HG02763 (cell line): ENCODE measurements around the gene TRIM72.
"Not testable (repeated sequence)": the region's sequence is repeated elsewhere in the genome, so short reads cannot be mapped to it uniquely, and the experiment has no call there.

ENCODE experiments used
- ATAC-seq: cut with Tn5 transposase; IDR thresholded peaks from one replicate; pipeline ENCODE4 v1.9.1; 2021; ENCODE audit warnings: mild to moderate bottlenecking, moderate library complexity; ENCODE audit not compliant: unreplicated experiment

Gene TRIM72

DNA sequence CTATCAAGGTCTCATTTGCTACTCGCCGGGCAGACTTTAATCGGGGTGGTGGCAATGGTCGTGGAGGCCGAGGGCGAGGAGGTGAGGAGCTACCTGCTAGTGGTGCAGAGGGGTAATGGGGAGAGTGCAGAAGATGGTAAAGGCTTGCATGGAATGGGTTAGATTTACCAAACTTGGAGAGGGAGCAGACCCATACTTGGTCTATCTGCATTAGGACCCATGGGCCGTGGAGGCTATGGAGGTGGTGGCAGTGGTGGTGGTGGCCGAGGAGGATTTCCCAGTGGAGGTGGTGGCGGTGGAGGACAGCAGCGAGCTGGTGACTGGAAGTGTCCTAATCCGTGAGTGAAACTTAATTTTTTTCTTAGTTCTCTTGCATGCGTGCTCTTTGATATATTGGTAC lies 23.9 kb upstream of the TRIM72 start:
- ATAC-seq, result no peak

- ATAC-seq, result no peak
Observed at GRCh38 chr16:31190818-31191444, 23.0 kb upstream of the TRIM72 start.

- no peak for ATAC-seq
Observed at GRCh38 chr16:31191697-31192428, 22.1 kb upstream of the TRIM72 start.

- no peak for ATAC-seq
Observed at GRCh38 chr16:31192856-31193642, 20.9 kb upstream of the TRIM72 start.

DNA sequence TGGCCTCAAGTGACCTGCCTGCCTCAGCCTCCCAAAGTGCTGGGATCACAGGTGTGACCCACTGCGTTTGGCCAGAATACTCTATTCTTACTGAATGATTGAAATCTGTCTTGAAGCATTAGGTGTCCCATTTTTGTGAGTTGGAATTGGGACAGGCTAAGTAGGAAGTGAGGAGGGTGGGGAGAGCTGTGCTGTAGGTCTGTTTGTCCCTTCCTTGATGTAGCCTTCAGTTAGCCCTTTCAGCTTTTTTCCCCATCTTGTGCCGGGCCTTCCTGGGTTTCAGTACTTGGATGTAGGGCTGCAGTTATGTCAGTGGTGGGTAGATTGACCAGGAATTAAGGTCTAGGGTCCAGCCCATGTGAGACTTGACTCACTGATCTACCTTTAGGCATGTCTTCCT lies 20.0 kb upstream of the TRIM72 start:
- ATAC-seq, result no peak

DNA sequence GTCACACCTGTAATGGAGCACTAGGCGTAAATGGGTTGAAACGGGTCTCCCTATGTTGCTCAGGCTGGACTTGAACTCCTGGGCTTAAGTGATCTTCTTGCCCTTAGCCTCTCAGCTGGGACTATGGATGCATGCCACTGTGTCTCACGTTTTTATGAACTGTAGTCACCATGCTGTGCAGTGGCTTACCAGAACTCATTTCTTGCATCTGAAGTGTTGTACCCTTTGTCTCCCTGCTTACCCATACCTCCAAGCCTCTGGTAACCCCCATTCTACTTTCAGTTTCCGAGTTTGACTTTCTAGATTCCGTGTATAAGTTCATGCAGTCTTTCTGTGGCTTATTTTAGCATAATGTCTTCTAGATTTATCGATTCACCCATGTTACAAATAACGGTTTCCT lies 19.0 kb upstream of the TRIM72 start:
- ATAC-seq, result no peak

DNA sequence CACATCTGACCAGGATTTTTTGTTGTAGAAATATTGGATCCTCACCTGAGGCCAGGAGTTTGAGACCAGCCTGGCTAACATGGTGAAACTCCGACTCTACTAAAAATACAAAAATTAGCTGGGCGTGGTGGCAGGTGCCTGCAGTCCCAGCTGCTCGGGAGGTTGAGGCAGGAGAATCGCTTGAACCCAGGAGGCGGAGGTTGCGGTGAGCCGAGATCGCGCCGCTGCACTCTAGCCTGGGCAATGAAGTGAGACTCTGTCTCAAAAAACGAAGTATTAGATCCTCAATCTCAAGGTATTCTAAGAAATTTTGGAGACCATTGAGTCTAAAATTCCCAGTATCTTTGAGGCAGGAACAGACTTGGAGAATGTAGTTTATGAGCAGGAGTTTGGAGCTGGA lies 18.1 kb upstream of the TRIM72 start:
- not testable (repeated sequence) for ATAC-seq

DNA sequence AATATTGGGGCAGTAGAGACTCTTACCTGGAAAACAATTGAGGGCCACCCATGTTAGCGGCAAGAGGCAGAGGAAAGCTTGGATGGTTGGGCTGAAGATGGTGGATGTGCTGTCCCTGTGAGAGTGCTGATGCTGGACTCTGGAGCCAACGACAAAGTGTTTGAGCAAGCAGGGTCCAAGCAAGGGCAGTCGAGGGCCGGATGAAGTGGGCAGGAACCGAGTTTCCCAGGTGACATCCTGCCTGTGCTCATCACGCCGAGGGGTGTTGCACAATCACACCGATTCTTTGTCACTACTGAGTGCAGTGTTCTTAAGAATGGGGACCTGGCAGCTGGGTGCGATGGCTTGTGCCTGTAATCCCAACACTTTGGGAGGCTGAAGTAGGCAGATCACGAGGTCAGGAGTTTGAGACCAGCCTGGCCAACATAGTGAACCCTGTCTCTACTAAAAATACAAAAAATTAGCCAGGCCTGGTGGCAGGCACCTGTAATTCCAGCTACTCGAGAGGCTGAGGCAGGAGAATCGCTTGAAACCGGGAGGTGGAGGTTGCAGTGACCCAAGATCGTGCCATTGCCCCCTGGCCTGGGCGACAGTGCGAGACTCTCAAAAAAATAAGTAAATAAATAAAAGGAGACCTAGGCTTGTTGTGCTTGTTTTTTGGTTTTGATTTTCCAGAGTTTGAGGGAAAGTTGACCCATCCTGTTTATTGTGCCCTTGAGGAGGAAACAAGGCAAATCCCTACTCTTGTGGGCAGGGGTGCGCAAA lies 17.4 kb upstream of the TRIM72 start:
- no peak for ATAC-seq

GRCh38 chr16:31198207-31198882 lies 15.6 kb upstream of the TRIM72 start:
- no peak for ATAC-seq

DNA sequence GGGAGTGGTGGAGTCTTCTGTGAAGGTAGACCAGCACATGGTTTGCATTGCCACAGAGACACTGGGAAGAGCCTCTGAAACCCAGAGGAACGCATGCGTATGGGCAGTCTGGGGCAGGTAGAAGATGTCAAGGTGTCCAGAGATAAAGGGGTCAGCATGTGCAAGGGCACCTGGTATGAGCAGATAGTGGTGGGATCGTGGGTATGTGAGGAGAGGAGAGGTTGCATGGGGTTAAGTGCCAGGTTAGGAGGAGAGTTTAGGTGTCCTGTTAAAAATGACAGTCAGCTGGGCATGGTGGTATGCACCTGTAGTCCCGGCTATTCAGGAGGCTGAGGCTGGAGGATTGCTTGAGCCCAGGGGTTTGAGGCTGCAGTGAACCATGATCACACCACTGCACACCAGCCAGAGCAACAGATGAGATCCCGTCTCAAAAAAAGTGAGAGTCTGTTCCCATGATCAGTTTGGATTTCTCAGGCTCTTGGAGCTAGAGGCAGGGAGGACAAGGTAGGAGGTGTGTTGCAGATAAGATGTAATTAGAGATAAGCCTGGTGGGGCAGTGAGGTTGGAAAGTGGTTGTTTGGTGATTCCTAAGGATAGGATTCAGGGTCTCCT lies 14.4 kb upstream of the TRIM72 start:
- ATAC-seq, result no peak

DNA sequence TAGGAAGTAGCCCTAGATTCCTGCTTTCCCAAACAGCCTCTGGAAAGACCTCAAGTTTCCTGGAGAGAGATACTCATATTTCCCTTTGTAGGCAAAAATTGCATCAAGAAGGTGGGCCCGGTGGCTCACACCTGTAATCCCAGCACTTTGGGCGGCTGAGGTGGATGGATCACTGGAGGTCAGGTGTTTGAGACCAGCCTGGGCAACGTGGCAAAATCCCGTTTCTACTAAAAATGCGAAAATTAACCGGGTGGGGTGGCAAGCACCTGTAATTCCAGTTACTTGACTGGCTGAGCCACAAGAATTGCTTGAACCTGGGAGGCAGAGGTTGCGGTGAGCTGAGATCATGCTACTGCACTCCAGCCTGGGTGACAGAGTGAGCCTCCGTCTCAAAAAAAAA lies 13.8 kb upstream of the TRIM72 start:
- not testable (repeated sequence) for ATAC-seq

DNA sequence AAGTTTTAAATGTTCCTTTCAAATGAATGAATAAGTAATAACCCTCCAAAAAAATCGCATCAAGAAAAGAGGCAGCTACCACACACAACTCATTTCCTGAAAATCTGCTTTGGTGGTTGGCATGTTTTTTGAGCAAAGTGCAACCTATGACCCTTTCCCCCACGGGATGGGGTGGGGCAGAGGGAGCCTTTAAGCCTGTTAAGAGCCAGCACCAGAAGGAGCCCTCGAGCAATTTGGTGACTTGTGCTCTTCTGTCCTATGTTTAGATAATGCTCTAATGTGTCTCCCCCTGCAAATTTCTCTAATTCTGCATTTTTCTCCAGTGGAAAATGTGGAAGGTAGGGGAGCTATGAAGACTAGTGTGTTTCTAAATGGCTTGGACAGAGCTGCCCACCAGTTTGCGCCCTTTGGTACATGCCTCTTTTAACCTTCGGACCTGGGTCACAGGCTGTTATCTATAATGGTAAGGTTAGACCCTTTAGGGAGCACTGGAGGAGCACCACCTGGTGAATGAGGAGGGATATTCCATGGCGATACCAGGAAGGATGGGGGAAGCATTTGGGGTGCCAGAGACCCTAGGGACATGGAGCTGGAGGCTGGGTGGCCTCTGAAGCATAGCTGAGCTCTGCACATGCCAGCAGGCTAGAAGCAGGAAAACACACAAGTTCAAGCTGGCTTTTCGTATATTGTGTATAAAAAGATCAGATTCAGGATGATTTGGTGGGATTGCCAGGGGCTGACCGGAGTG lies 12.9 kb upstream of the TRIM72 start:
- ATAC-seq, result no peak

- no peak for ATAC-seq
Observed at GRCh38 chr16:31201582-31202413, 12.1 kb upstream of the TRIM72 start.

- ATAC-seq, result no peak
Observed at GRCh38 chr16:31202414-31203375, 11.2 kb upstream of the TRIM72 start, which contains the start of gene PYCARD. TSS of gene PYCARD (minus strand) at chr16:31202760. CDS start at chr16:31202690, 70 bp downstream.

DNA sequence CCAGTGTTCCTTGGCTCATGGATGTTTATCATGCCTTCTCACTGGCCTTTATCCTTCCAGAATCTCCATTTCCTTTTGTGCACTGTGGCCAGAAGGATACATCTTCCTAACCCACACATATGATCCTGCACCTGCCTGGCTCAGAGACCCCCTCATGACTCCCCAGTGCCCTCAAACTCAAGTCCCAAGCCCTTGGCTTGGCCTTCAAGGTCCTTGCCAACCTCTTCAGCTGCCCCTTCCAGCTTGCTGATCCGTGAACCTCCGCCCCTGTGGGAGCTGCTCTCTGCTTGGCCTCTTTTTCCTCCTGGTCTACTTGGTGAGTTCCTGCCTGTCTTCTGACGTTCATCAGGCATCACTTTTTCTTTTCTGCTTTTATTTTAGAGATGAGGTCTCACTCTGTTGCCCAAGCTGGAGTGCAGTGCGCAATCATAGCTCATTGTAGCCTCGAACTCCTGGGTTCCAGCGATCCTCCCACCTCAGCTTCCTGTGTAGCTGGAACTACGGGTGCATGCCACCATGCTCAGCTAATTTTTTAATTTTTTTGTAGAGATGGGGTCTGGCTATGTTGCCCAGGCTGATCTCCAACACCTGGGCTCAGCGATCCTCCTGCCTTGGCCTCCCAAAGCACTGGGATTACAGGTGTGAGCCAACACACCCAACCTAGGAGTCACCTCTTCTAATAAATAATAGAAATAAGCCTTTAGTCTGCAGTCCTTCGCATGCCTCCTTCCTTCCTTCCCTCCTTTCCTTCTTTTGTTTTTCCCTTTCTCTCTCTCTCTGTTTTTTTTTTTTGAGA lies 8.8 kb upstream of the TRIM72 start:
- ATAC-seq, result no peak

DNA sequence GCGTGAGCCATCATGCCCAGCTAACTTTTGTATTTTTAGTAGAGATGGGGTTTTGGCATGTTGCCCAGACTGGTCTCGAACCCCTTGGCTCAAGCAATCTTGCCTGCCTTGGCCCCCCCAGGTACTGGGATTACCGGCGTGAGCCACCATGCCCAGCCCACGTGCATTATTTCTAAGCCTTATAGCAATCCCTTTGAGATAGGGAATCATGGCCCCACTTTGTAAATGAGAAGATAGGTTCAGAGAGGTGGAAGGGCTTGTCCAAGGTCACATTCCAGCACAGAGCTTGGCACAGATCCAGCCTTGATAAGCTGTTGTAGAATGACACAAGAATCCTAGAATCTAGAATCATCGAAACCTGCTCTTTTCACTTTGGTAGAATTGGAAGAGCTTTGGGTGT lies 7.1 kb upstream of the TRIM72 start:
- no peak for ATAC-seq

GRCh38 chr16:31213342-31213741 lies 577 bp upstream of the TRIM72 start:
- no peak for ATAC-seq
